B cell (primary cell): ENCODE results near the gene COL25A1.

Source experiments
- EZH2 ChIP-seq: IDR thresholded peaks from 2 replicates; pipeline ENCODE4 v1.6.1; 2012; ENCODE audit warnings: borderline replicate concordance, low read depth, mild to moderate bottlenecking, moderate library complexity, low read length; ENCODE audit not compliant: insufficient read depth, poor library complexity, severe bottlenecking
- TF ChIP-seq, protein P1 (sequence below): fragments of 200-600 bp; IDR thresholded peaks from one replicate; pipeline ENCODE4 v1.8.0; 2022; ENCODE audit warnings: antibody characterized with exemption, mild to moderate bottlenecking

- TF ChIP-seq, protein P1, sequence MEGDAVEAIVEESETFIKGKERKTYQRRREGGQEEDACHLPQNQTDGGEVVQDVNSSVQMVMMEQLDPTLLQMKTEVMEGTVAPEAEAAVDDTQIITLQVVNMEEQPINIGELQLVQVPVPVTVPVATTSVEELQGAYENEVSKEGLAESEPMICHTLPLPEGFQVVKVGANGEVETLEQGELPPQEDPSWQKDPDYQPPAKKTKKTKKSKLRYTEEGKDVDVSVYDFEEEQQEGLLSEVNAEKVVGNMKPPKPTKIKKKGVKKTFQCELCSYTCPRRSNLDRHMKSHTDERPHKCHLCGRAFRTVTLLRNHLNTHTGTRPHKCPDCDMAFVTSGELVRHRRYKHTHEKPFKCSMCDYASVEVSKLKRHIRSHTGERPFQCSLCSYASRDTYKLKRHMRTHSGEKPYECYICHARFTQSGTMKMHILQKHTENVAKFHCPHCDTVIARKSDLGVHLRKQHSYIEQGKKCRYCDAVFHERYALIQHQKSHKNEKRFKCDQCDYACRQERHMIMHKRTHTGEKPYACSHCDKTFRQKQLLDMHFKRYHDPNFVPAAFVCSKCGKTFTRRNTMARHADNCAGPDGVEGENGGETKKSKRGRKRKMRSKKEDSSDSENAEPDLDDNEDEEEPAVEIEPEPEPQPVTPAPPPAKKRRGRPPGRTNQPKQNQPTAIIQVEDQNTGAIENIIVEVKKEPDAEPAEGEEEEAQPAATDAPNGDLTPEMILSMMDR = no peak
- TF ChIP-seq EZH2 = no peak
Observed at GRCh38 chr4:109327641-109328040, 25.2 kb upstream of the COL25A1 start.
